HepG2 (cell line): ENCODE results near the gene FAM43B. TPM values are rescaled to one million over a fixed set of nuclear protein-coding genes. Genes with fewer than 3 reads are reported as not detected.

ENCODE experiments used
- BRCA1 ChIP-seq: sonication (generic); formaldehyde crosslinking; IDR thresholded peaks from 2 replicates; pipeline ENCODE4 v1.4.0; 2020; ENCODE audit warnings: missing genetic modification reagents
- CENPBD1 ChIP-seq: sonication (generic); formaldehyde crosslinking; IDR thresholded peaks from 2 replicates; pipeline ENCODE4 v1.8.0; 2022; ENCODE audit warnings: missing genetic modification reagents, low read depth, mild to moderate bottlenecking, borderline replicate concordance
- EED ChIP-seq: sonication (generic); formaldehyde crosslinking; IDR thresholded peaks from 2 replicates; pipeline ENCODE4 v1.5.0; 2020; ENCODE audit warnings: mild to moderate bottlenecking, missing genetic modification reagents
- FOSL2 ChIP-seq: sonication (generic); formaldehyde crosslinking; IDR thresholded peaks from 2 replicates; pipeline ENCODE4 v1.4.0; 2020; ENCODE audit warnings: missing genetic modification reagents
- GATAD1 ChIP-seq: IDR thresholded peaks from 2 replicates; pipeline ENCODE4 v1.6.1; 2016; ENCODE audit warnings: missing genetic modification reagents, missing compliant biosample characterization
- GATAD2A ChIP-seq: IDR thresholded peaks from 2 replicates; pipeline ENCODE4 v1.6.1; 2016
- HMGA1 ChIP-seq: sonication (generic); formaldehyde crosslinking; conservative IDR thresholded peaks from 2 replicates; pipeline ENCODE4 v1.4.0; 2020; ENCODE audit warnings: missing genetic modification reagents
- KDM1A ChIP-seq: IDR thresholded peaks from 2 replicates; pipeline ENCODE4 v1.6.1; 2016; ENCODE audit warnings: missing compliant biosample characterization
- MIER2 ChIP-seq: IDR thresholded peaks from 2 replicates; pipeline ENCODE4 v1.6.1; 2016; ENCODE audit warnings: missing biosample characterization, missing genetic modification reagents
- MXI1 ChIP-seq: IDR thresholded peaks from 3 replicates; pipeline ENCODE4 v1.6.1; 2012; ENCODE audit warnings: low read depth, low read length, inconsistent platforms, borderline replicate concordance
- NR2F2 ChIP-seq: IDR thresholded peaks from 2 replicates; pipeline ENCODE4 v1.6.1; 2012; ENCODE audit warnings: low read depth, inconsistent platforms, borderline replicate concordance
- REST ChIP-seq, 2 experiments: IDR thresholded peaks; 2 replicates each; pipeline ENCODE4 v1.6.1; 2011 to 2012; ENCODE audit warnings: low read length in 2 of 2, borderline replicate concordance in 1 of 2, low read depth in 1 of 2, mild to moderate bottlenecking in 1 of 2, moderate library complexity in 1 of 2
- SP2 ChIP-seq: sonication (generic); formaldehyde crosslinking; IDR thresholded peaks from 2 replicates; pipeline ENCODE4 v1.5.1; 2020; ENCODE audit warnings: mild to moderate bottlenecking, missing genetic modification reagents
- SRF ChIP-seq: IDR thresholded peaks from 2 replicates; pipeline ENCODE4 v1.6.1; 2011; ENCODE audit warnings: mild to moderate bottlenecking, low read depth, low read length, moderate library complexity
- SRSF1 ChIP-seq: fragments of 200-400 bp; formaldehyde crosslinking; optimal IDR thresholded peaks from 2 replicates; pipeline ENCODE3; 2017; ENCODE audit warnings: mild to moderate bottlenecking, low read depth, low read length, moderate library complexity
- TBP ChIP-seq: sonication (generic); formaldehyde crosslinking; IDR thresholded peaks from 2 replicates; pipeline ENCODE4 v1.5.0; 2020; ENCODE audit warnings: missing genetic modification reagents
- ZNF142 ChIP-seq: sonication (generic); formaldehyde crosslinking; IDR thresholded peaks from 2 replicates; pipeline ENCODE4 v1.4.0; 2020; ENCODE audit warnings: missing genetic modification reagents
- ZNF225 ChIP-seq: sonication (generic); formaldehyde crosslinking; IDR thresholded peaks from 2 replicates; pipeline ENCODE4 v1.4.0; 2020; ENCODE audit warnings: mild to moderate bottlenecking, missing genetic modification reagents
- ZNF333 ChIP-seq: sonication (generic); formaldehyde crosslinking; IDR thresholded peaks from 2 replicates; pipeline ENCODE4 v1.4.0; 2020; ENCODE audit warnings: mild to moderate bottlenecking, missing genetic modification reagents, borderline replicate concordance
- ZNF784 ChIP-seq: sonication (generic); formaldehyde crosslinking; IDR thresholded peaks from 2 replicates; pipeline ENCODE4 v1.5.1; 2020; ENCODE audit warnings: missing genetic modification reagents, mild to moderate bottlenecking, borderline replicate concordance
- ZZZ3 ChIP-seq: sonication (generic); formaldehyde crosslinking; IDR thresholded peaks from 2 replicates; pipeline ENCODE4 v1.4.0; 2020; ENCODE audit warnings: missing genetic modification reagents, mild to moderate bottlenecking, borderline replicate concordance
- polyA plus RNA-seq, 8 experiments: library from polyadenylated mRNA; depleted of rRNA in 3 of 8; stranded (reverse) in 7 of 8; unstranded in 1 of 8; fragments of >200 nt; fragmentation: Illumina TruSeq in 4 of 8; extraction: Trizol in 4 of 8; gene quantifications; 2 replicates each; pipeline versions ENCODE4 v1.2.1 to v1.2.3, GENCODE V29; 2011 to 2016; ENCODE audit warnings: low read depth in 4 of 8, missing spikeins in 1 of 8, mixed read lengths in 1 of 8; ENCODE audit not compliant: insufficient read depth in 1 of 8
- total RNA-seq, 5 experiments: library from RNA; depleted of rRNA; stranded (reverse); fragments of >200 nt; fragmentation: Illumina TruSeq; extraction: Trizol; gene quantifications; 2 replicates each; pipeline ENCODE4 v1.2.3, GENCODE V29; 2016; ENCODE audit warnings: low read depth in 1 of 5

The FAM43B gene
- total and polyA plus RNA-seq, 2 of the 13 experiments (the other 11 are each of a cell fraction or from before 2014, with no cell fraction given), result 0.63 to 3.7 TPM

GRCh38 chr1:20590306-20590777 is 38.0 kb downstream of the FAM43B start (continued):
- TF ChIP-seq MXI1, result no peak
- TF ChIP-seq HMGA1 (CRISPR knock-in tag), result no peak
- TF ChIP-seq NR2F2, result no peak
- no peak for TF ChIP-seq EED
- TF ChIP-seq SRF, result no peak
- TF ChIP-seq TBP (CRISPR knock-in tag), result no peak
- no peak for TF ChIP-seq SRSF1
- no peak for TF ChIP-seq GATAD1 (CRISPR knock-in tag)
- TF ChIP-seq ZNF225 (CRISPR knock-in tag), result no peak
- no peak for TF ChIP-seq REST (IDR thresholded peaks at IDR 0.05; ENCODE audit: borderline replicate concordance in 1 of 2, low read depth in 1 of 2, low read length in 2 of 2)
- TF ChIP-seq ZNF142, result no peak
- TF ChIP-seq CENPBD1 (CRISPR knock-in tag), result no peak
- no peak for TF ChIP-seq SP2 (CRISPR knock-in tag)
- no peak for TF ChIP-seq MIER2 (CRISPR knock-in tag)
- TF ChIP-seq BRCA1, result no peak
- peak; percentile 71 for TF ChIP-seq GATAD2A (CRISPR knock-in tag)
- TF ChIP-seq ZNF784 (CRISPR knock-in tag), result no peak
- no peak for TF ChIP-seq KDM1A (CRISPR knock-in tag)
- no peak for TF ChIP-seq ZZZ3 (CRISPR knock-in tag)
- TF ChIP-seq FOSL2, result peak; percentile 64
- no peak for TF ChIP-seq ZNF333 (CRISPR knock-in tag)
